ENCODE results near the gene ACOXL.

Gene ACOXL

DNA sequence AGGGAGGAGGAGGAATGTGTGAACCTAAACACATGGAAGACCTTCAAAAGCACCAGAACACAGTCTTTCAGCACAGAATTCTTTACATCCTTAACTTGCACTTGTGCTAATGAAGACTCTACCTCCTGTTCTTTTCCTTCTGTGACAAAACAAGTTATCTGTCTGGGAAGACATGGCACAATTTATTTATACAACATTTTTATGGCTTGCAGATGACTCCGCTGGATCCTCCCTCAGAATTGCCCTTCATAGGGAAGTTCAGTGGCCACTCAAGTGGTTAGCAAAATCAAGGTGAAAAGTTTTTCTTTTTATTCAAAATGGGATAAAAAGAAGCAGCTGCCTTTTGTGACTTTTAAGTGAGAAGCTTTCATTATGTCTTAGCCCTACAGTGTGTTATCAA is 409.7 kb downstream of the ACOXL start:
- DNase-seq = no peak

DNA sequence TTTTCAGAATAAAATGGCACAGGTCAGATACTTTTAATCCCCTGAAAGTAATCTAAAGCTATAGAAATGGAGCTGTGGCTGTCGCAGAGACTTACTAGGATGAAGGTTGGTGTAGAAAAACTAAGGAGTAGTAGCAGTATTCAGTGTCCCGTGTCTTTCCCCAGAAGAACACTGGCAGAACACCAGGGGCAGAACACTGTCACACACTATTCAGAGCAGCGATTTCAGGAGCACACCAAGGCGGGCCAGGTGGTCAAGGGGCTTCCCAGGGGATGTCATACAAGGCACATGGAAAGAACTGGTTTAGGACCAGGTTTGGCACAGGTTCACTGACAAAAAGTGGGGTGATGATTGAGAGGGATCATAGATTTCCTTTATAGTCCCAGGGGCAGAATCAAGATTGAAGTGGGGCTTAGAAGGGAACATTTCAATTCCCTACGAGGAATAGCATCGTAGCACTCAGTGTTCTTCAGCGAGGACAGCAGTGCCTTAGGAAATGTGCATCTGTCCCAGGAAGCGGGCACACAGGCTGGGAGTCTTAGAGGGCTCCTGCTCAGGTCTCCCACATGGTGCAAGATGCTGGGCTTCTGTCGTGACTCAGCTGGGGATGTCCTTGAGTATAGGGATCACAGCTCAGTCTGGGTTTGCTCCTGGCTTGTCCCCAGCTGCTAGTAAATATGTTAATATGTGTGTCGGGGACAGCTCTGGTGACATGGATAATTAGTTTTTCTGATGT is 410.9 kb downstream of the ACOXL start:
- no peak for DNase-seq

DNA sequence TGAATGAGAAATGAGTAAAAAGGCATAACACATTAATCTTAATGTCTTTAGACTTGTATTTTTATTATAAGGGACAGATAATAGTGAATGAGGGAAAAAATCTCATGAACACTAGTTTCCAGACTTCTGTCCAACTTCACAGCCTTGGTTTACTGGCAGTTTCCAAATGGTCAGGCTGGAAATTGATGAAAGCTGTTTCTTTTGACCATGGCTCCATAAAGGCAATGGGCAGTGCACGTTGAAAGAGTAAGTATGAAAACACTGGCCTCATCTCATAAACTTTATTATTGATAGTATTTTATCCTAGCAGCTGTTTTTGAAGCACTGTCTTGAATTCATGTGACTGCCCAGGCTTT is 411.4 kb downstream of the ACOXL start:
- DNase-seq = no peak

- no peak for DNase-seq
These were observed 412.9 kb downstream of the ACOXL start for GRCh38 chr2:111145103-111145760.

GRCh38 chr2:111145951-111146350 is 413.6 kb downstream of the ACOXL start:
- DNase-seq = no peak

DNA sequence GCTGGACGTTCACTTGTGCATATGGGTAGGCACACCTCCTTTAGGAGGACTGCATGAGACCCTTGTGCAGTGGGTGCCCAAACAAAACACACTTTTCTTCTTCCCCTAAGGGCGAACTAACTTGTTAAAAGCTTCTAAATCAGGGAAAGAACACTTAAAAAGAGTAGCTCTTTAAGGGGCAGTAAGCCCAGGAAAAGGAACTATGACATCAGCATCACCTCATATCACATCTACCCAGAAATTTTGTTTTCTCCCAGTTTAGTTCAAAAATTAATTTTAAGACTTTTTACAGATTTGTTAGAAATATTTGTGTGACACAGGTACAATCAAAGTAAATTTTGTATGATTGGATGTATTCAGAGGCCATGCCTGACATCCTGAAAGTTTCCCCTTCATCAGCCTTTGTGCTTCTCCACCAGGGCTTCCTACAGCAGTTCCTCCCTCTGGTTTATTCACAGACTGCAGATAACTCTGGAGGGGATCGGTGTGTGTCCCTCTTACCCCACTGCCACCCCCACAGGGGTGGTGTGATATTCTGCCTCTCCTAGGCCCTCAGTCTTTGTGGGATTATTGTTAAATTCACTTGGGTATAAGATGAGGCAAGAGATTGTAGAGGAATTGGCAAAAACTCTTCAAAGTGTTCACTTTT is 416.0 kb downstream of the ACOXL start:
- DNase-seq = peak in 1 of 4 experiments; percentile 12

- DNase-seq = no peak
These were observed 416.6 kb downstream of the ACOXL start for GRCh38 chr2:111148925-111149324.

DNA sequence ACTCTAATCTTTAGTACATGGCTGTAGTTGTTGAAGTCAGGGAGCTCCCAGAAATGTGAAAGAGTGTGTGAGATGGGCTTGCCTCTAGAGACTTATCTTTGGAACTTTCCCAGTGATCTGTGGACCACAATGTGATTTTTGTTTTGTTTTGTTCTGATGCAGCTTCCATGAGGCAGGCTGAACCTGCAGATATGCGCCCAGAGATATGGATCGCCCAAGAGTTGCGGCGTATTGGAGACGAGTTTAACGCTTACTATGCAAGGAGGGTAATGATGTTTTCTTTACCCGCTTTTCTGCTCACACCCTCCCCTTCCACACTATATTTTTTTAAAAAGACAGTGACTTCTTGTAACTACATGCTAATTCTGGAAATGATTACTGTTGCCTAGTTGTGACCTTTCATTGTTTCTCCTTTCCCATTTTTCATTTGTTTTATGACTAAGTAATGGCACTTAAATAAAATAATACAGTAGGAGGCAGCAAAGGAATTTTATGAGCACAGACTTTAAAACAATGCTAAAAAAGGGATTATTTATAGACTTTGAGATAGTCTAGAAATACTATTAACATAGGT is 417.6 kb downstream of the ACOXL start:
- DNase-seq = no peak

GRCh38 chr2:111154758-111155157 is 422.4 kb downstream of the ACOXL start:
- DNase-seq = no peak

DNA sequence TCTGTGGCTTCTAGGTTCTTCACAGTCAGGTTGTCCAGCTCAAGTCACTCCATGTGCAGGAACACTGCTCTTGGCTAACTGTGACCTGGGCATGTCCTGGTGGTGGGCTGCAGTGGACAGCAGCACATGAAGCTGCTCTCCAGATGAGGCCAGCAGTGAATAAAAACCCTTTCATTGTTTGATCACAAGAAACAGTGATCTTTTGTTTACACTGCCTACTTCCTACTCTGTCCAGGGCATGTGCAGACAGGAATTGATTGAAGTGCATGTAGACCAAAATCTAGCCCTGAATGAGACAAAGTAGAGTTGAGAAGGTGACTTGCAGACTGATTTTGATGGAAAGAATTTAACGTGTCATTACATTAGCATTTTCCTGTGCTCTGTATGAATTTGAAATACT is 423.2 kb downstream of the ACOXL start:
- DNase-seq = no peak

GRCh38 chr2:111156529-111156928 is 424.2 kb downstream of the ACOXL start:
- DNase-seq = no peak

DNA sequence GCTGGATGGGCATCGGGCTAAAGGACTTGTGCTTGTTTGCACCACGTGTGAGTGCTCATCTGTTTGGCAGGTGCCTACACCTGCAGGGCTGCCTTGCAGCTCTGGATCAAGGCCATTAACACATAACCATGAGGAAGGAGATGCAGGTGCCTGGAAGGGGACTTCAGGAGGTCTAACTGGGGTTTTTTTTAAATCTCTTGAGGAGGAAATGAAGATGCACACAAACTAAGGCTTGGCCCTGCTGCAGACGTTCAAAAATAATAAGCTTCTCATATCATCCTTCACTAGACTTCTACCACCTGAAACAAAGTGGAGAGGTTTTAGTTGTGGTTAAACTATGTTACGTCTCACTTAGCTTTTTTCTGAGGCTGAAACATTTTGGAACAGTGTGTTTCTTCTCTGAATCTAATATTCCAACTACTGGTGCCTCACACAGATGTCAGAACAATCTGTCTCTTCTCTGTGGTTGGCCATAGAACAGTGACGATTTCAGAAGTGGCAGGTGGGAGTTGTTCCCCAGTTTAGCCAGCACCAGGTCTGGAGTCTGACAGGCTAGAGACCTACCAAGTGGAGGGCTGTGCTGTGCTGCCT is 424.8 kb downstream of the ACOXL start:
- no peak for DNase-seq

DNA sequence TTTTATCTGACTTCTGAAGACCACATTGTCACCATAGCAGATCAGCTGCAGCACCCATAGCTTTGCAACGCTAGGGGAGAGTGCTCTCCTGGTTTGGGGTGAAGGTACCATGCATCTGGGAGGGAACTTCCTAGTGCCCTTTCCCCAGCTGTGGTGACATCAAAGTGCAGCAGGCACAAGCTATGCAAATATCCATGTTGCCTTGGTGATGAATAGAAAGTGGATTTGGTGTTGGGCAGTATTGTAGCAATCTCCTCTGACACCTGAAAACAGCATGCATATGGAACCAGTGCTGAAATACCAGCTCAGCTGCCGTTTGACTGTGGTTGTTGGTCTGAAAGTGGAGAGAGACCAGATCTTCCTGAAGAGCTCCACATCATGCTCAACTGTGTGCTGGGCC is 425.4 kb downstream of the ACOXL start:
- DNase-seq = no peak

DNA sequence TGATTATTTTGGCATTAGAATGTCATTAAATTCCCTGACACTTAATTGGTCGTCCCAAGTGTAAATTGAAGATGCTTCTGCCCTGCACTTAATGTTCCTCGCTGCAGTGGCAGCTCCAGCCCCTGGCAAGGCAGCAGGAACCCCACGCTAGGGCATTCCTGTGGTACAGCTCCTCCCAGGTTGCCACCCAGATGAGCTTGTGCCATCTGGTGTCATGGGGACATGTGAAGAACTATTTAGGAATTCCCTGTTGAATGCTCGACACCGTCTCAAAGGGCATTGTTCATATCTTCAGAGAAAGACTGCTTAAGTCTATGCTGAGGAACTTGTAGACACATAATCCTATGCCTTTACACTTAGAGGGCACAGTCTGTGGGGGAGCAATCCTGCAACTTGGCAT is 427.3 kb downstream of the ACOXL start:
- no peak for DNase-seq

- no peak for DNase-seq
These were observed 428.4 kb downstream of the ACOXL start for GRCh38 chr2:111160758-111161157.

- no peak for DNase-seq
These were observed 429.6 kb downstream of the ACOXL start for GRCh38 chr2:111161971-111162370.

- peak; percentile 40 to 70 (median 62) for DNase-seq
These were observed 430.5 kb downstream of the ACOXL start for GRCh38 chr2:111162718-111163331.

- DNase-seq = no peak
These were observed 431.7 kb downstream of the ACOXL start for GRCh38 chr2:111164078-111164477.

DNA sequence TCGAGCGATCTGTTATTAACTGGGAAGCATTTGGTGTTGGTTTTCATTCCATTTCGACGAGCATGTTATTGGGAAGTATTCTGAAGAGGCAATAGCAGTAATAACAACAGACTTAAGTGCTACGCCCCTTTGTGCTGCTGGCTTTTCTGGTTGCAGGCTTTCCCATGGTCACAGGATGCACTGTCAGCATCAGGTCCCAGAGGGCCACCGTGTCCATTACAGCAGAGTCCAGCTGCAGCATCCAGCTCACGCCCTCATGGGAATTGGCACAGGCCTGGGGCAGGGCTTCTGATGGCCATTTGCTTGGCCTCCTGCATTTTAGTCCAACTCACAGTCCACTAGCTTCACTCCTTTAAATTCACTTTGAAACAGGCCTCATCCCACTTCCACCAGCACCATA is 432.7 kb downstream of the ACOXL start:
- DNase-seq = no peak

GRCh38 chr2:111166115-111166514 is 433.7 kb downstream of the ACOXL start:
- DNase-seq = no peak

- DNase-seq = no peak
These were observed 434.9 kb downstream of the ACOXL start for GRCh38 chr2:111167076-111167862.

GRCh38 chr2:111167863-111168162 is 435.4 kb downstream of the ACOXL start:
- no peak for DNase-seq

Data from suppressor macrophage (primary cell).